ENCODE measurements around the gene SWSAP1.

GRCh38 chr19:11370744-11371143 is 3.7 kb upstream of the SWSAP1 start:
- no peak for TF ChIP-seq POLR2A (IDR thresholded peaks at IDR 0.05; ENCODE audit: low read length)
- no peak for TF ChIP-seq GATA1 (IDR thresholded peaks at IDR 0.05; ENCODE audit: low read depth, low read length)
